Motor neuron (in vitro differentiated cells): ENCODE data around the gene CDC5L. TPM values are rescaled to one million over a fixed set of nuclear protein-coding genes. Genes with fewer than 3 reads are reported as not detected.
"Not testable (repeated sequence)": the region's sequence is repeated elsewhere in the genome, so short reads cannot be mapped to it uniquely, and the experiment has no call there.

ENCODE experiments used
- ATAC-seq, 8 experiments: fragments of 200-7000 bp; cut with Tn5 transposase; replicated peaks in 6 of 8; 2 replicates each; pipeline ENCODE4 v1.8.0; 2021; ENCODE audit warnings: mild to moderate bottlenecking in 8 of 8, moderate library complexity in 8 of 8
- H3K27ac ChIP-seq, 2 donors: fragments of 250-450 bp; sonication (Bioruptor Pico); 2 replicates each; pipeline ENCODE4 v1.9.0; 2021; ENCODE audit warnings: antibody characterized with exemption in 2 of 2, mild to moderate bottlenecking in 2 of 2, moderate library complexity in 1 of 2
- H3K4me1 ChIP-seq, 2 donors: fragments of 250-450 bp; sonication (Bioruptor Pico); replicated peaks in 1 of 2; 2 replicates each; pipeline ENCODE4 v1.6.1; 2021; ENCODE audit warnings: antibody characterized with exemption in 2 of 2, mild to moderate bottlenecking in 2 of 2, moderate library complexity in 1 of 2
- H3K4me3 ChIP-seq, 5 donors: fragments of 250-450 bp; sonication (Bioruptor Pico); 2 replicates each; pipeline ENCODE4 v1.9.0; 2021; ENCODE audit warnings: antibody characterized with exemption in 5 of 5, mild to moderate bottlenecking in 5 of 5, moderate library complexity in 4 of 5
- WGBS, 10 experiments: fragments of 450-650 bp; shearing (Covaris generic); methylation state at CpG; one replicate each; pipeline ENCODE4 v1.0.0; 2022; 5-methylcytosine and 5-hydroxymethylcytosine counted together
- in situ Hi-C, 9 experiments: fragments of 400-800 bp; cut with MboI; loops; one replicate each; pipeline ENCODE4 v1.15.0; 2021; ENCODE audit warnings: low sequenced_read_pairs in 9 of 9, low pct_unique_long_range_greater_than_20kb in 2 of 9; ENCODE audit not compliant: unreplicated experiment in 9 of 9
- total RNA-seq, 8 experiments: library from RNA; unstranded; fragments of 300-600 nt; gene quantifications; 2 replicates each; pipeline versions ENCODE4 v1.2.3 to v1.2.4, GENCODE V29; 2022

The CDC5L gene
- total RNA-seq, 8 experiments from 2014 or later = 15.4 to 39.9 (median 27.6) TPM

DNA sequence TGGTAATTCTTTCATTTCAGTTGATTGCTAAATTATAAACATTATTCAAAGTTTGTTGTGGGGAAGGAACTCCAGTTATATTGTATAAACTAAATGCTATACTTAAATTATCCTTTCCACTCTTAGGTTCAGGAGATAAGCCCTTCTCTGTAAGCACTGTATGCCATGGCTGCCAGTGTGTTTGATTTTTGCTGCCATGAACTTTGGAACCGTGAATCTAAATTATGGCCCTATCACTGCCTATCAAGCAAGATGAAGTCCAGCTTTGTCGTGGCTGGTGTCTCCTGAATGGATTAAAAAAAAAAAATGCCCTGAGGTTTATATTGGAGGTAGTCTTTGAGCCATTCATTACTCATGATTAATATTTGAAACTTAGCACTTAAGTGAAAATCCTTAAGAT is 44.7 kb downstream of the CDC5L start:
- no peak overlapping the region for H3K27ac ChIP-seq
- no peaks in the 10 kb centered on the region for H3K4me1 ChIP-seq
- no peak for ATAC-seq
- no peak overlapping the region for H3K4me3 ChIP-seq
- WGBS, 10 experiments = 33 to 100% (median 86%) methylated on average over 1 to 2 of the region's 2 CpGs; no CpG with 5 or more reads in 2 of the 10 experiments
- in situ Hi-C loops = no loop called here

DNA sequence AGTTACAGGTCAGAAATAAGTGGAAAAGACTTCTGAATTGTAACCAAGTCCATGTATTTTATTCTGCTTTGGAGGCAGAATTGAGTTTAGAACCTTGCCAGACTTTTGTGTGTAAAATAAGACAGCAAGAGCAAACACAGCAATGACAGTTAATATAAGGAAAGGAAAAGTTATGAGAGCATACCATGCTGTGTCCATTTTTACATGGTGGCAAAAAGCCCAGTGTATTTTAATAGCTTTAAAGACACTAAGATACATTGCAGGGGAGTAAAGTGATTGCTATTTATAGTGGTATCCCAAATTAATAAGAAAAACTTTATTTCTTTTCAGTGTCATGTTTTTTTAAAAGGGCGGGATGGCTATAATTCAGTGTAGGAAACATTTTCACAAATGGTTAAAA is 45.2 kb downstream of the CDC5L start:
- H3K27ac ChIP-seq = no peak overlapping the region
- in situ Hi-C loops = no loop called here
- no peaks in the 10 kb centered on the region for H3K4me1 ChIP-seq
- WGBS, 10 experiments = 40 to 100% (median 92%) methylated on average over 1 of the region's 1 CpG; no CpG with 5 or more reads in 1 of the 10 experiments
- peak in 1 of 8 experiments; percentile 17 for ATAC-seq
- no peak overlapping the region for H3K4me3 ChIP-seq

DNA sequence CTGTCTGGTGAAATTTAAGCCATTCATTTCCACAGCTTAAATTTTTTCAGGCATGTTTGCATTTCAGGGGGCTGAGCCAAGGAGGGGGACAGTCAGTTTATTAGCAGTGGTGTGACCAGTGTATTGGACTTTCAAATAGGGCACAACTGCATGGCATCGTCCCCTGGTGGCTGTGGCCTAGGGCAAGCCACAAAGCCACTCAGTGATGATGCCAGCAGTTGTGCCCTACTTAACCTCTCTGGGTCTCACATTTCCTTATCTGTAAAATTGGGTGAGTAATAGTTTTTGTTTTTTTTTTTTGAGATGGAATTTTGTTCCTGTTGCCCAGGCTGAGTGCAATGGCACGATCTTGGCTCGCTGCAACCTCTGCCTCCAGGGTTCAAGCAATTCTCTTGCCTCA is 48.0 kb downstream of the CDC5L start:
- no peak for ATAC-seq
- H3K27ac ChIP-seq = no peak overlapping the region
- 100% methylated on average over 1 to 3 of the region's 3 CpGs; no CpG with 5 or more reads in 6 of the 10 experiments for WGBS, 10 experiments
- H3K4me1 ChIP-seq = no peaks in the 10 kb centered on the region
- H3K4me3 ChIP-seq = no peak overlapping the region
- in situ Hi-C loops = no loop called here

DNA sequence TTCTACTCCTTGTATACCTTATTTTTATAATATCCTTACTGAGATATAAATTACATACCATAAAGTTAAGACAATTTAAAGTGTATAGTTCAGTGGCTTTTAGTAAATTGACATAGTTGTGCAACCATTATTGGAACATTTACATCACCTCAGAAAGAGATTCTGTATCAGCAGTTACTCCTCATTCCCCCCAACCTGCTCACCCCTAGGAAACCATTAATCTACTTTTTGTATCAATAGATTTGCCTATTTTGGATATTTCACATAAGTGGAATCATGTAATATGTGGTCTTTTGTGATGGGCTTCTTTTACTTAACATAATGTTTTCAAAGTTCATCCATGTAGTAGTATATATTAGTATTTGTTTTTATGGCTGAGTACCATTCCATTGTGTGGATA is 51.3 kb downstream of the CDC5L start:
- H3K4me3 ChIP-seq = no peak overlapping the region
- in situ Hi-C loops = no loop called here
- no peaks in the 10 kb centered on the region for H3K4me1 ChIP-seq
- no peak overlapping the region for H3K27ac ChIP-seq
- no peak for ATAC-seq

DNA sequence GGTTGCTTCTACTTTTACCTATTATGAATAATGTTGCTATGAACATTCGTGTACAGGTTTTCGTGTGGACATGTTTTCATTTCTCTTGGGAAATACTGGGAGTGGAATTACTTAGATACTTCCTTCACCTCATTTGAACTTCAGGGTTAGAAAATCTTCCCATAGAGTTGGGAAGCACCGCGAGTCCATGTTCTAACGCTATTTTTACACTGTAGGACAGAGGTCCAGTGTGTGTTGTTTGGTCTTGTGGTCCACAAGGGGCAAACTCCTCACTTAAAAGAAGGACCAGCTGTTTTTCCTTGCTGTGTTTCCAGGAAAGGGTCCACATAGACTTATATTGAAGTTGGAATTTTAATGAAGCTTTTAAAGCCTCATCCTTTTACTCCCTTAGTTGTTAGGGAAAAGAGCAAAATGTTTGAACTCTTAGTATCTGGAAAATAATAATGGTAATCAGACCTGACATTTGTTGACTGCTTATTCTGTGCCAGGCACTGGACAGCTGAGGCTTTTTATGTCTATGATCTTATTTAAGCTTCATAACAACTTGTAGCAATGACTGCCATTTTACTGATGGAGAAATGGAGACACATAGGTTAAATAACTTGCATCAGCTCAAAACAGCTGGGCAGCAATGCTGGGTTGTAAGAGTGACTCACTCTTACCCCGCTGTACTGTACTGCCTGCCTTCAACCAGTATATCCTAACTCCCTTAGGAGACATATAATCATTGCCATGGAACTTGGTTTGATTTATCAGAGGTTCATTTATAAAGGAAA is 52.0 kb downstream of the CDC5L start:
- in situ Hi-C loops = no loop called here
- 70 to 100% (median 96%) methylated on average over 1 to 6 of the region's 6 CpGs; no CpG with 5 or more reads in 1 of the 10 experiments for WGBS, 10 experiments
- no peaks in the 10 kb centered on the region for H3K4me1 ChIP-seq
- H3K4me3 ChIP-seq = no peak overlapping the region
- no peak overlapping the region for H3K27ac ChIP-seq
- ATAC-seq = peak in 5 of 8 experiments; percentile 35 to 60 (median 53)

DNA sequence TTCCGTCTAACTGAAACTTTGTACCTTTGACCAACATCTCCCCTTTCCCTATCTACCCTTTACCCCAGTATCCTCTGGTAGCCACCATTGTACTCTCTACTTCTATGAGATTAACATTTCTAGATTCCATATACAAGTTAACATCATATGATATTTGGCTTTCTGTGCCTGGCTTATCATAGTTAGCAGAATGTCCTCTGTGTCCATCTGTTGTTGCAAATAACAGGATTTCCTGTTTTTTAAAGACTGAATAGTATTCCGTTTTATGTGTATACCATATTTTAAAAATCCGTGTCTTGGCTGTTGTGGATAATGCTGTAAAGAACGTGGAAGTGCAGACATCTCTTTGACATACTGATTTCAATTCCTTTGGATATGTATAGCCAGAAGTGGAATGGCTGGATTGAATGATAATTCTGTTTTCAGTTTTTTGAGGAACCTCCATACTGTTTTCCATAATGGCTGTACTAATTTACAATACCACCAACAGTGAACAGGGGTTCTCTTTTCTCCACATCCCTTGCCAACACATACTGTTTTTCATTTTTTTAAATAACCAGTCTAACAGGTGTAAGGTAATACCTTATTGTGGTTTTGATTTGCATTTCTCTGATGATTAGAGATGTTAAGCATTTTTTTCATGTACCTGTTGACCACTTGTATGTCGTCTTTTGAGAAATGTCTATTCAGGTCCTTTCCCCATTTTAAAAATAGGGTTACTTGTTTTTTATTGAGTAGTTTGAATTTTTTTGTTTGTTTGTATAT is 53.8 kb downstream of the CDC5L start:
- H3K27ac ChIP-seq = no peak overlapping the region
- in situ Hi-C loops = no loop called here
- H3K4me3 ChIP-seq = no peak overlapping the region
- 93 to 100% (median 100%) methylated on average over 1 to 5 of the region's 5 CpGs for WGBS, 10 experiments
- H3K4me1 ChIP-seq = no peaks in the 10 kb centered on the region
- no peak for ATAC-seq

DNA sequence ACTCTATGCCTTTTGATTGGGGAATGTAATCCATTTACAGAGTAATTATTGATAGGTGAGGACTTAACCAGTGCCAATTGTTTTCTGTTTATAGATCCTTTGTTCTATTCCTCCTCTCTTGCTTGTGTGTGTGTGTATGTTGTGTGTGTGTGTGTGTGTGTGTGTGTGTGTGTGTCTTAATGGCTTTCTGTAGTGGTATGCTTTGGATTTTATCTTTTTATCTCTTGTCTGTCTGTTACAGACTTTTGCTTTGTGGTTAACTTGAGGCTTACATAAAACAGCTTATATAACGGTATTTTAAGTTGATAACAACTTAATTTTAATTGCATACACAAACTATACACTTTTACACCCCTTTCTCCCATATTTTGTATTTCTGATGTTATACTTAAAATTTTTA is 54.7 kb downstream of the CDC5L start:
- Histone ChIP-seq H3K4me3 (no peak overlapping the region), H3K27ac (no peak overlapping the region), H3K4me1 (no peaks in the 10 kb centered on the region)
- no peak for ATAC-seq
- in situ Hi-C loops = no loop called here
- WGBS, 10 experiments = 80 to 100% (median 100%) methylated on average over 1 of the region's 1 CpG; no CpG with 5 or more reads in 3 of the 10 experiments

DNA sequence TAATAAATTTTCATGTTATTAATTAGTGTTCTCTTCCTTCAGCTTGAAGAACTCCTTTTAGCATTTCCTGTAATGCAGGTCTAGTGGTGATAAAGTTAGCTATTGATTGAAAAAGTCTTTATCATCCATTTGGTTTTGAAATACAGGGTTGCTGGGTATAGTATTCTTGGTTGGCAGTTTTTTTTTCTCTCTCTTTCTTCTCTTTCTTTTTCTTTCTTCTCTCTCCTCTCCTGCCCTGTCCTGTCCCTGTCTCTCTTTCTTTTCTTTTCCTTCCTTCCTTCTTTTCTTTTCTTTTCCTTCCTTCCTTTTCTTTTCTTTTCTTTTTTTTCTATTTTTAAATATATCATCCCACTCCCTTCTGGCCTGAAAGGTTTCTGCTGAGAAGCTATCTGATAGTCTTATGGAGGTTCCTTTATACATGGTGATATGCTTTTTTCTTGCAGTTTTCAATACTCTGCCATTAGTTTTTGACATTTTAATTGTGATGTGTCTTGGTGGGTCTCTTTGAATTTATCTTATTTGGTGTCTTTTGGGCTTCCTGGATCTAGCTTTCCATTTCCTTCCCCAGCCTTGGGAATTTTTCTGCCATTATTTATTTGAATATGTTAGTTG is 55.4 kb downstream of the CDC5L start:
- no peak for ATAC-seq
- H3K27ac ChIP-seq = no peak overlapping the region
- H3K4me1 ChIP-seq = no peaks in the 10 kb centered on the region
- in situ Hi-C loops = no loop called here
- no peak overlapping the region for H3K4me3 ChIP-seq

DNA sequence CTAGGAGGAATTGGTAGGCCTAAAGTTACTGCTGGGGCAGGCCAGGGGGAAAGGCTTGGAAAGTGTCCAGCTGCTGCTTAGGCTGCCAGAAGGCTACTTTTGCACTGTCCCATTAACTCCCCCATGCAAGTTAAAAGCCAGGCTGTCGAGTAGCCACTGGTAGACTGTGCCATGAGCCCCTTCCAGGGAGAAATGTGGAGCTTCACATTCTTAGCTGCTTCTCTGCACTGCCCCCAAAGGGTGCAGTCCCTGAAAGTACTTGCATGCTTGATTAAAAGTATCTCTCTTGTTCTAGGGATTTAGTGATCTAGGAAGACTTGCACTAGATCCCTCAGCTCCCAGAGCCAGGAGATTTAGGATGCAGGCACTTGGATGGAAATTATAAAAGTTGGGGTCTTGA is 57.3 kb downstream of the CDC5L start:
- Histone ChIP-seq H3K27ac (no peak overlapping the region), H3K4me1 (no peaks in the 10 kb centered on the region), H3K4me3 (no peak overlapping the region)
- 0 to 100% (median 76%) methylated on average over 1 of the region's 1 CpG; no CpG with 5 or more reads in 6 of the 10 experiments for WGBS, 10 experiments
- in situ Hi-C loops = no loop called here
- ATAC-seq = no peak

DNA sequence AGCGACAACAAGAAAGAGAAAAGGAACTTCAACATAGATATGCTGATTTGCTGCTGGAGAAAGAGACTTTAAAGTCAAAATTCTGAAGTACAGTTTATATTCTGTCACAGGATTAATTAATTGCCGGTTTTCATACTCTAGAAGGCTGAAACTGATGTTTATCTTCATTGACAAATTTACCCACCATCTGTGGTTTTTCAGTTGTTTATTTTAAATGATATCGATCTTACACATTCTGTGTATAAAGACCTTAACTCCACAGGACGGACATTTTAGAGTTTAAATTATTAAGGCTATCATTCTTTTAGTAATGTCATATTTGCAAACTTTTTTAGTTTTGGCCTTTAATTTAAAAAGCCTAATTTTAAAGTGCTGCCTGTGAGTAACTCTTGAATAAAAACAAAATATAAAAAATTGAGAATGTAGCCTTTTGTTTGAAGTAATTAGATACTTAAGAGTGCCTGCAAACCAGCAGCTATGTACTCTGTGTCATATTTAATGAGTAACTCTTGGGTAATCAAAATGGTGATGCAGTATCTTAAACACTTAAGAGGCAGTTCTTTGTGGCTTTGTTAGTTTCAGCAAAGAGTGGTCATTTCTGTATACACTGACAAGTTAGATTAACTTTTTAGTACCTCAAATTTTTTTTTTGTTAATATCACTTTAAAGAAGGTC is 59.3 kb downstream of the CDC5L start:
- WGBS, 10 experiments = 65 to 100% (median 94%) methylated on average over 2 to 4 of the region's 4 CpGs; no CpG with 5 or more reads in 1 of the 10 experiments
- H3K4me1 ChIP-seq = no peaks in the 10 kb centered on the region
- in situ Hi-C loops = no loop called here
- ATAC-seq = no peak
- H3K4me3 ChIP-seq = no peak overlapping the region
- H3K27ac ChIP-seq = no peak overlapping the region

DNA sequence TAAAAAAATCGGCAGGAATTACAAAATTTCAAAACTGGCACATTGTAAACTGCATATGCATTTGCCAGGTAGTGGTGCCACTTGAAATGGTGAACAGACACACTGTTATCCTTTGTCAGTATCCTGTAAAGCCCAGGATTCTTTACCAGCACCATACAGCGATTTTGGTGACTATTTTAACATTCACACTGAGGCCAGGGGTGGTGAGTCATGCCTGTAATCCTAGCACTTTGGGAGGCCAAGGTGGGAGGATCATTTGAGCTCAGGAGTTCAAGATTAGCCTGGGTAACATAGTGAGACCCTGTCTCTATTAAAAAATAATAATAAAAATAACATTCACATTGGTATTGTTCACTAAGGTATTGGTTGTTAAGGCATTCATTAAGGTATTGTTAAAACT is 61.7 kb downstream of the CDC5L start:
- ATAC-seq, H3K27ac ChIP-seq, in situ Hi-C loops, H3K4me3 ChIP-seq, H3K4me1 ChIP-seq: not testable (repeated sequence)
- WGBS, 10 experiments = 70 to 100% (median 83%) methylated on average over 1 to 2 of the region's 2 CpGs; no CpG with 5 or more reads in 1 of the 10 experiments

DNA sequence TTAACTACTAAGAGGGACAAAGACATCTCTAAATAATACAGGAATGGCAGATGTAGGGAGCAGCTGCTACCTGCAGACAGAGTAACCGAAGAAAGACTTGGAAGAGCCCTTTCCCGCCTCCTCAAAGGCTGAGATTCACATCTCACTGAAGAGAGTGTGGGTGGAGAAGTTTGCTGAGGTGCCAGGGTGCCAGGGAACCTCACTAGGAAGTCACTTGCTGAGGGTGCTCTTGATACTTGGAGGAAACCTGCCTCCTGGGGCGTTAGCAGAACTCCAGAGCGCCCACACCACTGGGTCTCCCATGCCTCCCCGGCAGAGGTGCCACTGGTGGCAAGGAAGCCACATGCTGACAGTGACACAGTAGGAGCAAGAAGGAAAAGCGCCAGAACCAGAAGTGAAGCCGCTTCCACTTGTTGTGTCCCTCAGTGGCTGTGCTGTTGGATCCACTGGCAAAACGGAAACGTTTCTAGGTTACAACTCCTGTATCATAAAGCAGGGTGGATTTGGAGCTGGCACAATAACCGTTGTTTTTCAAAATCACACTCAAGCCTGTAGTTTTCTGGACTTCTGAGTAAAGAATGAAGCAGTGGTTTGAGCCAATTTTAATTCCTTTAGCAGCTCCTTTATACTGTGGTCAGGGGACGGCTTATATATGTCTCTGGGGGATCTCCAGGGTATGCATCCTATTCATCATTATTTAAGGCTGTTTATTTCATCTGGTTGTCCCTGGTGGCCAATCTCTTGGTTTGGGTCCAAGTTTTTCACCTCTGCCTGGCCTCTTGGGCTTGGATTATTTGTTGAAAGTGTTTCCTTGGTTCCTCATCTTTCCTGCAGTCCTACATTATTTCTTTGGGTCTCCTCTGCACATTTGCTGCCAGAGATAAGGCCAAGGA is 64.5 kb downstream of the CDC5L start:
- Histone ChIP-seq H3K4me3 (no peak overlapping the region), H3K27ac (no peak overlapping the region), H3K4me1 (no peaks in the 10 kb centered on the region)
- peak in 2 of 8 experiments; percentile 10 to 63 for ATAC-seq
- whole genome bisulfite sequencing, 10 experiments = 83 to 100% (median 94%) methylated on average over 1 to 6 of the region's 11 CpGs
- in situ Hi-C loops = loop anchor here in 1 of 9 experiments (25.0 kb wide), 1 partner anchor 1460 kb away; no protein-coding TSS in a partner anchor
